Umbilical cord (tissue), 2 donors: ENCODE measurements around the gene UBR2. TPM values are rescaled to one million over a fixed set of nuclear protein-coding genes. Genes with fewer than 3 reads are reported as not detected.
"Not testable (repeated sequence)": the region's sequence is repeated elsewhere in the genome, so short reads cannot be mapped to it uniquely, and the experiment has no call there.

Experiments used
- DNase-seq: peaks from one replicate; pipeline ENCODE4 v3.0.0-alpha.2; 2015; ENCODE audit warnings: low spot score
- total RNA-seq: library from RNA; depleted of rRNA; stranded (reverse); fragments of >200 nt; gene quantifications from one replicate; pipeline ENCODE4 v1.2.3, GENCODE V29; 2014; ENCODE audit warnings: low replicate concordance; ENCODE audit not compliant: insufficient read depth

Gene UBR2
- total RNA-seq, 1 donor from 2014 or later: 28.9 TPM

GRCh38 chr6:42726485-42727086 is 162.8 kb downstream of the UBR2 start:
- peak; percentile 91 for DNase-seq

- DNase-seq: peak; percentile 40
Observed at GRCh38 chr6:42727087-42727611, 163.3 kb downstream of the UBR2 start.

GRCh38 chr6:42727627-42728026 is 163.8 kb downstream of the UBR2 start:
- DNase-seq: no peak

GRCh38 chr6:42729731-42730130 is 165.9 kb downstream of the UBR2 start:
- no peak for DNase-seq

- not testable (repeated sequence) for DNase-seq
Observed at GRCh38 chr6:42733867-42734481, 170.1 kb downstream of the UBR2 start.

- no peak for DNase-seq
Observed at GRCh38 chr6:42735976-42736375, 172.1 kb downstream of the UBR2 start.

- no peak for DNase-seq
Observed at GRCh38 chr6:42740725-42741124, 176.9 kb downstream of the UBR2 start.

GRCh38 chr6:42742116-42742894 is 178.5 kb downstream of the UBR2 start:
- peak; percentile 15 for DNase-seq

Other genes with a start within 250 kb of the UBR2 start
- gene TRERF1, start 112.1 kb upstream of the UBR2 start, total RNA-seq: 4.8 TPM
- gene PRPH2, start 158.6 kb downstream of the UBR2 start, total RNA-seq: 1.4 TPM
- gene TBCC, start 182.1 kb downstream of the UBR2 start, total RNA-seq: 29.4 TPM
- gene BICRAL, start 218.0 kb downstream of the UBR2 start, total RNA-seq: 10.8 TPM